ENCODE results near the gene AMBP. TPM values are rescaled to one million over a fixed set of nuclear protein-coding genes. Genes with fewer than 3 reads are reported as not detected.

AMBP gene
- total RNA-seq, 5 donors from 2014 or later (not counting 1 experiment from before 2014, with no cell fraction given) = 2.2 to 3.3 (median 3.0) TPM; not detected in 2

DNA sequence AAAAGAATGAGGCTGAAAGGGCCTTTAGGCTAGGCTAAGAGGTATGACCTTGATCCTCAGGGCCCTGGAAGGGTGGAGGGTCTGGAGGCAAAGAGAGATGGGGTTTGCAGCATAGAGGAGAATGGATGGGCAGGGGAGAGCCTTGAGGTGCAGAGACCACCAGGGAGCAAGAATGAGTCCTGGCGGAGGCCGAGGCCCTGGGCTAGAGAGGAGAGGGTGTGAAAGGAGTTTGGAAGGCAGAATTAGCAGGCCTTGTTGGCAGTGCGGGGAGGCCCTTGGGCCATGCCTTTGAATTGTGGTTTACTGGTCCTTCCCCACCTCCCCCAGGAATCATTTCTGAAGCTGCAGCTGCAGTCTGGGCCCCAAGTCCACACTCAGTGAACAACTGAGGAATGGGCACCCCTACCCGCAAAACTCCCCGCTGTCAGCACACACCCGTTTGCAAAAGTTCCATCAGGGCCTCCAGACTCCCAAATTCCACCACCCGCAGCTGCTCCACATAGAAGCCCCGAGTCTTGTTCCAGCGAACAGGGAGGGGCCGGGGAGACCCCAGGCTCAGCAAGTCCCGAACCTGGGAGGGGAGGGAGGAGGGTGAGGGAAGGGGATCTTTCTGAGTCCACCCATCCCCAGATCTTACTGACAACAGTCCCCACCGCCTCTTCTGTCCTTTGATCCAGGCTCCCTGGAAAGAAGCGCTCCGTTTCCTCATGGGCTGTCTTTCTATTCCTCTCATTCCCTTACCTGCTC is 18.9 kb upstream of the AMBP start:
- DNase-seq = no peak
- Histone ChIP-seq H3K27ac (ENCODE audit: low read length) (no peak overlapping the region), H3K9me3 (no peaks in the 10 kb centered on the region), H3K36me3 (ENCODE audit: control insufficient read depth in 2 of 2, extremely low read depth in 1 of 2, insufficient read depth in 1 of 2, low read length in 1 of 2) (no peaks in the 10 kb centered on the region), H3K4me3 (ENCODE audit: control insufficient read depth in 1 of 2, extremely low read depth in 1 of 2, low read length in 1 of 2) (no peak overlapping the region), H3K4me1 (ENCODE audit: control insufficient read depth in 1 of 2, extremely low read depth in 1 of 2, insufficient read depth in 2 of 2, low read length in 2 of 2) (peaks cover 0 to 5% of the 10 kb centered on the region in 2 experiments), H3K27me3 (replicated peaks in 1 of 2; ENCODE audit: control insufficient read depth in 2 of 2, extremely low read depth in 1 of 2, insufficient read depth in 2 of 2, low read length in 1 of 2) (peaks cover 4 to 70% of the 10 kb centered on the region in 2 experiments)
- peaks cover 0 to 4% (median 3%) of the 10 kb centered on the region in 3 donors for H3K9me3 Mint-ChIP-seq
- ChIA-PET POLR2A (no interaction called here), CTCF (no interaction called here)
- H3K4me1 Mint-ChIP-seq = peaks cover 11 to 16% (median 12%) of the 10 kb centered on the region in 3 donors
- 75% methylated on average over 5 of the region's 14 CpGs for WGBS (ENCODE audit: insufficient coverage)
- H3K4me3 Mint-ChIP-seq = peak overlapping the region; percentile 43 to 71 (median 61)
- no peak for ATAC-seq (replicated peaks in 1 of 4)
- H3K27me3 Mint-ChIP-seq = peaks cover 37 to 59% of the 10 kb centered on the region in 2 donors
- peaks cover 3% of the 10 kb centered on the region for H3K36me3 Mint-ChIP-seq
- no peak overlapping the region for H3K27ac Mint-ChIP-seq

DNA sequence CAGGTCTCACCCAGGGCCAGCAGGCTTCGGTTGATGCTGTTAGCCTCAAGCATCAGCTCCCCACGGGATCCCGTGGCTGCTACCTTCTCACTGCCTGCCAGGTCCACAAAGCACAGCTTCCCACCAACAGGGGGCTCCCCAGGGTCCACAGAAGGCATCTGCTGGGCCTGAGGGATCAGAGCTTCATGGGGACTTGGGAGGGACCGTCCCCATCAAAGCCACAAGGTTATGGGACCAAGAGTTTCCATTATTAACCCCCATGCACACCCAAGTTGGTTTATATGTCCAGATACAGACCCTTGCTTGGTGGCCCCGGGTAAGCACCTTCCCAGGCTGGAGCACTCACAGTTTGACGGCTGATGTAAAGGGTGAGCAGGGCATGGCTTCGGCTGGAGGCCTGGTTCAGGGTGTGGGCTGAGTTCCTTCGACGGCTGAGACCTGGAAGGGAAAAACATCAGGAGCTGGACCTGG is 18.0 kb upstream of the AMBP start:
- ChIA-PET POLR2A (no interaction called here), CTCF (no interaction called here)
- H3K4me1 Mint-ChIP-seq = peaks cover 11 to 16% (median 12%) of the 10 kb centered on the region in 3 donors
- WGBS (ENCODE audit: insufficient coverage) = 71% methylated on average over 8 of the region's 9 CpGs
- Histone ChIP-seq H3K27me3 (replicated peaks in 1 of 2; ENCODE audit: control insufficient read depth in 2 of 2, extremely low read depth in 1 of 2, insufficient read depth in 2 of 2, low read length in 1 of 2) (peaks cover 4 to 70% of the 10 kb centered on the region in 2 experiments), H3K4me1 (ENCODE audit: control insufficient read depth in 1 of 2, extremely low read depth in 1 of 2, insufficient read depth in 2 of 2, low read length in 2 of 2) (peaks cover 0 to 5% of the 10 kb centered on the region in 2 experiments), H3K9me3 (no peaks in the 10 kb centered on the region), H3K36me3 (ENCODE audit: control insufficient read depth in 2 of 2, extremely low read depth in 1 of 2, insufficient read depth in 1 of 2, low read length in 1 of 2) (no peaks in the 10 kb centered on the region), H3K4me3 (ENCODE audit: control insufficient read depth in 1 of 2, extremely low read depth in 1 of 2, low read length in 1 of 2) (no peak overlapping the region), H3K27ac (ENCODE audit: low read length) (no peak overlapping the region)
- peak overlapping the region in 1 of 3 donors; percentile 51 for H3K4me3 Mint-ChIP-seq
- H3K36me3 Mint-ChIP-seq = no peaks in the 10 kb centered on the region
- DNase-seq (no peak), ATAC-seq (replicated peaks in 1 of 4) (no peak)
- peaks cover 37 to 59% of the 10 kb centered on the region in 2 donors for H3K27me3 Mint-ChIP-seq
- H3K27ac Mint-ChIP-seq = no peak overlapping the region
- no peaks in the 10 kb centered on the region for H3K9me3 Mint-ChIP-seq

DNA sequence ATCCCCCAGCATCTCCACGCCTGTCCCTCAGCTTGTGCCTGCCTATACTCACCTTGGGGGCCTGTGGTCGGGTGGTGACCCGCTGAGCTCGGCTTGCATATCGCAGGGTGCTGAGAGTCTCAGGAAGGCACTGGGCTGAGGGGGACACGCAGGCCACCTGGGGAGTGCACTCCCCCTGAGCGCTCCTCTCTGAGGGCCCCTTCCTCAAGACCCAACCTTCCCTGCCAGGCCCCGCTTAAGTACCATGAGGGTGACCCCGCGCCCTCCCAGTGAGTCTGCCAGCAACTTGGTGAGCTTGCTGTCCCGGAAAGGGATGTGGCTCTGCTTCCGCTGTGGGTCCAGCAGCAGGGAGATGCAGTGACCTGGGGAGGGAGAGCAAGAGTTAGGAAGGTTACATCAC is 16.9 kb upstream of the AMBP start:
- no peak for DNase-seq
- POLR2A ChIA-PET = no interaction called here
- 71% methylated on average over 4 of the region's 12 CpGs for WGBS (ENCODE audit: insufficient coverage)

DNA sequence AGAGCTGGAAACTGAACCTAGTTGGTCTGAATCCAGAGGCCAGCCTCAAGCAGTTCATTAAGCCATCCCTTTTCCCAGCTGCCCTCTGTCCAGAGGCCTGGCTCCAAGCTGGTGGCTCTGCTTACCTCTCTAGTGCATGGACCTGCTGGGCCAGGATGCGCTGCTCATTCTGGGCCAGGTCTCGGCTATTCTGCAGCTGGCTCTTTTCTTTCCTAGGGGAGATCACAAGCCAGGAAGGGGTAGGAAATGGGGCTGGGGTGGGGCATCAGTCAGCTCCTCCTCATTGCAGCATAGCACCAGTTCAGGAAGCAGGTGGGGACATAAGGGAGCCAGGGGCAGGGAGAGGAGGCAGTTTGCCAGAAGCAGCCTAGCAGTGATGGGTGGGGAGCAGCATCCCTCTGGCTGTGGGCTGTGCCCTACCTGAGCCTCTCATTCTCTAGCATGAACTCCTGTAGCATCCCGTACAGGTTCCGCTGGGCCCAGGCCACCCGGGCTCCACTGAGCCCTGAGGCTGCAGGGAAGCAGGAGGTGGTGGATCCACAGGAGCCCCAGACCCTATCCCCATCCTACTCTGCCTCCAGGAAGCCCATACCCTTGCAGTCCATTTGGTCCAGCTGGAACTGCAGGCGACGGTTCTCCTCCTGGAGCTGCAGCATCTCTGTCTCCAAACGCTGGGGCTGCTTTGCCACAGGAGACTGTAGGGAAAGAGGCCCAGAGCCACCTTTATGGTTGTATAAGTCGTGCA is 15.8 kb upstream of the AMBP start:
- no peak overlapping the region for H3K4me3 Mint-ChIP-seq
- peaks cover 11 to 15% (median 12%) of the 10 kb centered on the region in 3 donors for H3K4me1 Mint-ChIP-seq
- ChIA-PET POLR2A (no interaction called here), CTCF (no interaction called here)
- H3K27me3 Mint-ChIP-seq = peaks cover 37 to 55% of the 10 kb centered on the region in 2 donors
- Histone ChIP-seq H3K9me3 (no peaks in the 10 kb centered on the region), H3K27ac (ENCODE audit: low read length) (no peak overlapping the region), H3K27me3 (replicated peaks in 1 of 2; ENCODE audit: control insufficient read depth in 2 of 2, extremely low read depth in 1 of 2, insufficient read depth in 2 of 2, low read length in 1 of 2) (peaks cover 4 to 59% of the 10 kb centered on the region in 2 experiments), H3K4me3 (ENCODE audit: control insufficient read depth in 1 of 2, extremely low read depth in 1 of 2, low read length in 1 of 2) (no peak overlapping the region), H3K36me3 (ENCODE audit: control insufficient read depth in 2 of 2, extremely low read depth in 1 of 2, insufficient read depth in 1 of 2, low read length in 1 of 2) (no peaks in the 10 kb centered on the region), H3K4me1 (ENCODE audit: control insufficient read depth in 1 of 2, extremely low read depth in 1 of 2, insufficient read depth in 2 of 2, low read length in 2 of 2) (peaks cover 0 to 5% of the 10 kb centered on the region in 2 experiments)
- no peak for DNase-seq
- H3K27ac Mint-ChIP-seq = no peak overlapping the region
- no peaks in the 10 kb centered on the region for H3K9me3 Mint-ChIP-seq
- no peaks in the 10 kb centered on the region for H3K36me3 Mint-ChIP-seq
- no peak for ATAC-seq (replicated peaks in 1 of 4)
- 86% methylated on average over 7 of the region's 9 CpGs for WGBS (ENCODE audit: insufficient coverage)

More for the DNA sequence above, 16.9 kb upstream of the AMBP start:
- CTCF ChIA-PET = interaction anchor here in 1 of 2 donors (1.1 kb wide), 1 partner anchor 12 kb away, joined by 8 read pairs; no protein-coding TSS in a partner anchor
- Mint-ChIP-seq H3K27ac (no peak overlapping the region), H3K27me3 (peaks cover 42 to 58% of the 10 kb centered on the region in 2 donors), H3K9me3 (no peaks in the 10 kb centered on the region), H3K4me3 (no peak overlapping the region), H3K4me1 (peaks cover 11 to 16% (median 12%) of the 10 kb centered on the region in 3 donors), H3K36me3 (no peaks in the 10 kb centered on the region)
- peaks cover 0 to 5% of the 10 kb centered on the region in 2 experiments for H3K4me1 ChIP-seq (ENCODE audit: control insufficient read depth in 1 of 2, extremely low read depth in 1 of 2, insufficient read depth in 2 of 2, low read length in 2 of 2)
- ATAC-seq (replicated peaks in 1 of 4) = no peak
- no peaks in the 10 kb centered on the region for H3K36me3 ChIP-seq (ENCODE audit: control insufficient read depth in 2 of 2, extremely low read depth in 1 of 2, insufficient read depth in 1 of 2, low read length in 1 of 2)
- H3K9me3 ChIP-seq = no peaks in the 10 kb centered on the region
- peaks cover 4 to 69% of the 10 kb centered on the region in 2 experiments for H3K27me3 ChIP-seq (replicated peaks in 1 of 2; ENCODE audit: control insufficient read depth in 2 of 2, extremely low read depth in 1 of 2, insufficient read depth in 2 of 2, low read length in 1 of 2)
- H3K4me3 ChIP-seq (ENCODE audit: control insufficient read depth in 1 of 2, extremely low read depth in 1 of 2, low read length in 1 of 2) = no peak overlapping the region
- no peak overlapping the region for H3K27ac ChIP-seq (ENCODE audit: low read length)

DNA sequence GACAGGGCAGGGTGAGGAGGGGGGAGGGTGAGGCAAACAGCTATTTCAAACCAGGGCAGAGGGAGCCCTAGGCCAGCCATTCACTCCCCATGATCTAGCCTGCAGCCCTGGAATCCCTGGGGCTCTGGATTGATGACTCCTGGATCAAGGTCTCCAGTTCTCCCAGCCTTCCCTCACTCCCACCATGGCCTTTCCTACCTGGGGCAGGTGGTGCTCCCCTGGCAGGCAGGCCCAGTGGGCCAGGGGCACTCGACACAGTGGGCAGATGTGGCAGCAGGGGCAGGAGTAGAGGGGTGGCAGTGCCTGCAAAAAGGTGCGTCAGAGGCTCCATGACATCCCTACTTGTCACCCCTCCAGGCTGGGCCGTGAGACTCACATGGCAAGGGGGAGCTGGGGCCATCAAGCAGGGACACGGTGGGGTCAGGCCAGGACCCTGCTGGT is 15.0 kb upstream of the AMBP start:
- no peaks in the 10 kb centered on the region for H3K9me3 Mint-ChIP-seq
- H3K27ac ChIP-seq (ENCODE audit: low read length) = no peak overlapping the region
- H3K27me3 ChIP-seq (replicated peaks in 1 of 2; ENCODE audit: control insufficient read depth in 2 of 2, extremely low read depth in 1 of 2, insufficient read depth in 2 of 2, low read length in 1 of 2) = peaks cover 4 to 60% of the 10 kb centered on the region in 2 experiments
- peaks cover 11 to 14% (median 12%) of the 10 kb centered on the region in 3 donors for H3K4me1 Mint-ChIP-seq
- no peak overlapping the region for H3K4me3 ChIP-seq (ENCODE audit: control insufficient read depth in 1 of 2, extremely low read depth in 1 of 2, low read length in 1 of 2)
- no peak overlapping the region for H3K4me3 Mint-ChIP-seq
- peaks cover 0 to 5% of the 10 kb centered on the region in 2 experiments for H3K4me1 ChIP-seq (ENCODE audit: control insufficient read depth in 1 of 2, extremely low read depth in 1 of 2, insufficient read depth in 2 of 2, low read length in 2 of 2)
- H3K27me3 Mint-ChIP-seq = peaks cover 36 to 56% of the 10 kb centered on the region in 2 donors
- 60% methylated on average over 1 of the region's 4 CpGs for WGBS (ENCODE audit: insufficient coverage)
- ATAC-seq (replicated peaks in 1 of 4) (no peak), DNase-seq (no peak)
- no peaks in the 10 kb centered on the region for H3K36me3 Mint-ChIP-seq
- CTCF ChIA-PET = no interaction called here
- H3K36me3 ChIP-seq (ENCODE audit: control insufficient read depth in 2 of 2, extremely low read depth in 1 of 2, insufficient read depth in 1 of 2, low read length in 1 of 2) = no peaks in the 10 kb centered on the region
- no peak overlapping the region for H3K27ac Mint-ChIP-seq
- POLR2A ChIA-PET = no interaction called here
- H3K9me3 ChIP-seq = no peaks in the 10 kb centered on the region

DNA sequence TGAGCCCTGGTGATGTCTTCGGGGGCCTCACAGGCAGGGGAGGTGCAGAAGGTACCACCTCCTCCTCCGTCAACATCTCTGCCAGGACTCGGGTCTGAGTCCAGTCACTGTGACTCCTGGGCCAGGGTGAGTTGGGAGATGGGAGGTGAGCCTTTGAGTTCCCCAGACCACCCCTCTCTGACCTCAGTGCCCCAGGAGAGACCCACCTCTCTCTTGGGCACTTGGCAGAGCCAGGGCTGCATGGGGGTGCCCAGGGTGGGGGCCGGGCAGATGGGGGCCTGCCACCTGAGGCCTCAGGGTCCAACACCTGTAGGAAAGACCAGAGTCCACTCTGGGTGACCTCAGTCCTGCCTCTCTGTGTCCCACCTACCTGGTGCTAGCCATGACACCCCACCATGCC is 14.2 kb upstream of the AMBP start:
- Histone ChIP-seq H3K9me3 (no peaks in the 10 kb centered on the region), H3K27me3 (replicated peaks in 1 of 2; ENCODE audit: control insufficient read depth in 2 of 2, extremely low read depth in 1 of 2, insufficient read depth in 2 of 2, low read length in 1 of 2) (peaks cover 4 to 54% of the 10 kb centered on the region in 2 experiments), H3K36me3 (ENCODE audit: control insufficient read depth in 2 of 2, extremely low read depth in 1 of 2, insufficient read depth in 1 of 2, low read length in 1 of 2) (no peaks in the 10 kb centered on the region), H3K4me1 (ENCODE audit: control insufficient read depth in 1 of 2, extremely low read depth in 1 of 2, insufficient read depth in 2 of 2, low read length in 2 of 2) (no peaks in the 10 kb centered on the region), H3K27ac (ENCODE audit: low read length) (no peak overlapping the region), H3K4me3 (ENCODE audit: control insufficient read depth in 1 of 2, extremely low read depth in 1 of 2, low read length in 1 of 2) (no peak overlapping the region)
- no peaks in the 10 kb centered on the region for H3K9me3 Mint-ChIP-seq
- peaks cover 7 to 11% (median 10%) of the 10 kb centered on the region in 3 donors for H3K4me1 Mint-ChIP-seq
- WGBS (ENCODE audit: insufficient coverage) = 67% methylated on average over 1 of the region's 4 CpGs
- no peak overlapping the region for H3K27ac Mint-ChIP-seq
- CTCF ChIA-PET = no interaction called here
- ATAC-seq (replicated peaks in 1 of 4) (no peak), DNase-seq (no peak)
- H3K4me3 Mint-ChIP-seq = no peak overlapping the region
- peaks cover 32 to 51% of the 10 kb centered on the region in 2 donors for H3K27me3 Mint-ChIP-seq
- H3K36me3 Mint-ChIP-seq = no peaks in the 10 kb centered on the region
- POLR2A ChIA-PET = no interaction called here

All from T-cell (primary cell).